Breast epithelium (tissue), 3 donors: ENCODE data around the gene ITPR3.

ENCODE experiments used
- CTCF ChIP-seq, 3 donors: fragments of 450-650 bp; IDR thresholded peaks; one replicate each; pipeline ENCODE4 v1.5.1; 2016 to 2017; ENCODE audit warnings: antibody characterized with exemption in 3 of 3, mild to moderate bottlenecking in 3 of 3, moderate library complexity in 3 of 3
- POLR2AphosphoS5 ChIP-seq, 3 donors: sonication (generic); formaldehyde crosslinking; IDR thresholded peaks; one replicate each; pipeline ENCODE4 v1.6.1; 2017; ENCODE audit warnings: antibody characterized with exemption in 3 of 3

GRCh38 chr6:33632558-33633039, 11.5 kb downstream of the ITPR3 start:
- TF ChIP-seq CTCF (IDR thresholded peaks at IDR 0.05) = peak; percentile 36 to 50 (median 44)
- TF ChIP-seq POLR2AphosphoS5 (IDR thresholded peaks at IDR 0.05) = no peak
